ENCODE measurements around the gene CEP250.

DNA sequence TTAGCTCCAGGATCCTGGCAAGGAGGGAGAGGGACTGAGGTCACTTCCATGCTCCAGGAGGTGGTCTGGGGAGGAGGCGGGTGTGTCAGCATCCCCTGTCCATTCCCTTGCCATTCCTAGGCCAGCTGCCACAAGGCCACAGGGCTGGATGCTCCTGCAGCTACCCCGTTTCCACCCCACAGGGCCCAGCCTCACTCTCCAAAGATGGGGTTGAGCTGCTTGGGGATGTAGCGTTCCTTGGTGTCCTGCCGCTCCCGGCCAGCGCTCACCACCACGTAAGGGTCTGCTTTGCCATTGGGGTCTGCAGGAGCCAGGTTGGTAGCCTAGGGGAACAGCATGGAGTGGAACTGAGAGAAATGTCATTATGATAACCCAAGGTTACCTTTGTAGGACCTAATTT is 109.5 kb downstream of the CEP250 start:
- TF ChIP-seq POLR2AphosphoS5 (IDR thresholded peaks at IDR 0.05; ENCODE audit: low read depth, low read length) (no peak), POLR2A (IDR thresholded peaks at IDR 0.05; ENCODE audit: low read depth, low read length) (no peak)

All from GM12891 (cell line).